HG03442 (cell line): ENCODE data around the gene NR2F6.
"Not testable (repeated sequence)": the region's sequence is repeated elsewhere in the genome, so short reads cannot be mapped to it uniquely, and the experiment has no call there.

Experiments used
- ATAC-seq: cut with Tn5 transposase; IDR thresholded peaks from one replicate; pipeline ENCODE4 v1.9.1; 2021; ENCODE audit warnings: mild to moderate bottlenecking, moderate library complexity; ENCODE audit not compliant: unreplicated experiment

The NR2F6 gene

GRCh38 chr19:17213334-17213733 lies 32.4 kb downstream of the NR2F6 start:
- no peak for ATAC-seq

- ATAC-seq, result no peak
Measured at GRCh38 chr19:17211547-17212446, 33.9 kb downstream of the NR2F6 start.

- ATAC-seq, result no peak
Measured at GRCh38 chr19:17210296-17210695, 35.4 kb downstream of the NR2F6 start.

- no peak for ATAC-seq
Measured at GRCh38 chr19:17209126-17210036, 36.3 kb downstream of the NR2F6 start.

- ATAC-seq, result no peak
Measured at GRCh38 chr19:17206736-17207581, 38.8 kb downstream of the NR2F6 start.

GRCh38 chr19:17205237-17206140 lies 40.2 kb downstream of the NR2F6 start:
- ATAC-seq, result no peak

- ATAC-seq, result no peak
Measured at GRCh38 chr19:17202713-17203112, 43.0 kb downstream of the NR2F6 start.

GRCh38 chr19:17202249-17202648 lies 43.5 kb downstream of the NR2F6 start:
- no peak for ATAC-seq

GRCh38 chr19:17200408-17201079 lies 45.2 kb downstream of the NR2F6 start:
- ATAC-seq, result no peak

GRCh38 chr19:17197666-17198065 lies 48.1 kb downstream of the NR2F6 start:
- no peak for ATAC-seq

GRCh38 chr19:17196610-17197009 lies 49.1 kb downstream of the NR2F6 start:
- ATAC-seq, result no peak

- ATAC-seq, result no peak
Measured at GRCh38 chr19:17195106-17195505, 50.6 kb downstream of the NR2F6 start.

- no peak for ATAC-seq
Measured at GRCh38 chr19:17194608-17195007, 51.1 kb downstream of the NR2F6 start.

GRCh38 chr19:17192751-17193150 lies 53.0 kb downstream of the NR2F6 start:
- no peak for ATAC-seq

- not testable (repeated sequence) for ATAC-seq
Measured at GRCh38 chr19:17191736-17192135, 54.0 kb downstream of the NR2F6 start.

GRCh38 chr19:17185590-17185989 lies 60.1 kb downstream of the NR2F6 start:
- ATAC-seq, result no peak

- ATAC-seq, result no peak
Measured at GRCh38 chr19:17184371-17184841, 61.3 kb downstream of the NR2F6 start.

- ATAC-seq, result no peak
Measured at GRCh38 chr19:17183858-17184321, 61.8 kb downstream of the NR2F6 start.

- ATAC-seq, result no peak
Measured at GRCh38 chr19:17183271-17183761, 62.4 kb downstream of the NR2F6 start.
